Measurements from ENCODE around the gene AHCYL2.

DNA sequence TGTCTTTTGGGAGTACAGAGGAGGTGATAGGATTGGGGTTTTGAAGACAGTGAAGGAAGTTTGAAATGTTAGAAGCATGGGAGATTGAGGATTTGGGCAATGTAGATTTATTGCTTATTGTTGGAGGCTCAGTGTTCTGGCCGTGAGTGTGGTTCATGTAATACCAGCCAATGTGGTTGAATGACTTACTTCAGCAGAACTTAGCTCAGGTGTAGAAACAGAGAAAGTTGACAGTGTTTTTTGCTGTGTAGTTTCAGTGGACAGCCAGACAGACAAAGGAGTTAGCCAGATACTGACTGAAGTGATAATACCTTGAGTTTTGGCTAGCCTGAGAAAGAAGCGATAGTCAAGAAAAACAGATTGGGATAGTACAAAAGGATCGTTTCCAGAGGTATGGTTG, 88.5 kb downstream of the AHCYL2 start:
- TF ChIP-seq EZH2 (IDR thresholded peaks at IDR 0.05; ENCODE audit: borderline replicate concordance, insufficient read depth, low read depth, low read length, poor library complexity, severe bottlenecking) = no peak
- TF ChIP-seq CTCF (IDR thresholded peaks at IDR 0.05) = no peak

All from B cell (primary cell).